GM12873 (cell line): ENCODE measurements around the gene C7orf57.

Experiments
- TF ChIP-seq, protein P1 (sequence below): IDR thresholded peaks from 2 replicates; pipeline ENCODE4 v1.5.1; 2012; ENCODE audit warnings: low read depth, mild to moderate bottlenecking, moderate library complexity, low read length, control low read depth; ENCODE audit not compliant: insufficient read depth; ENCODE audit errors: missing control alignments

The C7orf57 gene

DNA sequence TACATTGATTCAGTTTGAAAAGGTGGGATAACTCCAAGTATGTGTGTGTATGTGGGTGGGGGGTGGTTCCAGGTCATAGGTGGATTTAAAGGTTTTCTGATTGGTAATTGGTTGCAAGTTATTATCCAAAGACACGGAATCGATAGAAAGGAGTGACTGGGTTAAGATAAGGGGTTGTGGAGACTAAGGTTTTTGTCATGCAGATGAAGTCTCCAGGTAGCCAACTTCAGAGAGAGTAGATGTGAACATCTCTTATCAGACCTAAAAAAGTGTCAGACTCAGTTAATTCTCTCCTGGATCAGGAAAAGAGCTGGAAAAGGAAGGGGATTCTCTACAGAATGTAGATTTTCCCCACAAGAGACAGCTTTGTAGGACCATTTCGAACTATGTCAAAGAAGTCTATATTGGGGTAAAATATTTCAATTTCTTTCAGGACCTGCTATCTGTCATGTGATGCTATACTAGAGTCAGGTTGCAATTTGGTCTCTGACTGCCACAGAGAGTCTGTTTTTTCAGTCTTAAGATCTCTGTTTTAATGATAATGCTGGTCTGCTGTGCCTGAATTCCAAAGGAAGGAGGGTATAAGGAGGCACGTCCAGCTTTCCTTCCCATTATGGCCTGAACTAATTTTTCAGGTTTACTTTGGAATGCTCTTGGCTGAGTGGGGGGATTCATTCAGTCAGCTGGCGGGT is 3.6 kb downstream of the C7orf57 start:
- TF ChIP-seq, protein P1, sequence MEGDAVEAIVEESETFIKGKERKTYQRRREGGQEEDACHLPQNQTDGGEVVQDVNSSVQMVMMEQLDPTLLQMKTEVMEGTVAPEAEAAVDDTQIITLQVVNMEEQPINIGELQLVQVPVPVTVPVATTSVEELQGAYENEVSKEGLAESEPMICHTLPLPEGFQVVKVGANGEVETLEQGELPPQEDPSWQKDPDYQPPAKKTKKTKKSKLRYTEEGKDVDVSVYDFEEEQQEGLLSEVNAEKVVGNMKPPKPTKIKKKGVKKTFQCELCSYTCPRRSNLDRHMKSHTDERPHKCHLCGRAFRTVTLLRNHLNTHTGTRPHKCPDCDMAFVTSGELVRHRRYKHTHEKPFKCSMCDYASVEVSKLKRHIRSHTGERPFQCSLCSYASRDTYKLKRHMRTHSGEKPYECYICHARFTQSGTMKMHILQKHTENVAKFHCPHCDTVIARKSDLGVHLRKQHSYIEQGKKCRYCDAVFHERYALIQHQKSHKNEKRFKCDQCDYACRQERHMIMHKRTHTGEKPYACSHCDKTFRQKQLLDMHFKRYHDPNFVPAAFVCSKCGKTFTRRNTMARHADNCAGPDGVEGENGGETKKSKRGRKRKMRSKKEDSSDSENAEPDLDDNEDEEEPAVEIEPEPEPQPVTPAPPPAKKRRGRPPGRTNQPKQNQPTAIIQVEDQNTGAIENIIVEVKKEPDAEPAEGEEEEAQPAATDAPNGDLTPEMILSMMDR, result no peak

DNA sequence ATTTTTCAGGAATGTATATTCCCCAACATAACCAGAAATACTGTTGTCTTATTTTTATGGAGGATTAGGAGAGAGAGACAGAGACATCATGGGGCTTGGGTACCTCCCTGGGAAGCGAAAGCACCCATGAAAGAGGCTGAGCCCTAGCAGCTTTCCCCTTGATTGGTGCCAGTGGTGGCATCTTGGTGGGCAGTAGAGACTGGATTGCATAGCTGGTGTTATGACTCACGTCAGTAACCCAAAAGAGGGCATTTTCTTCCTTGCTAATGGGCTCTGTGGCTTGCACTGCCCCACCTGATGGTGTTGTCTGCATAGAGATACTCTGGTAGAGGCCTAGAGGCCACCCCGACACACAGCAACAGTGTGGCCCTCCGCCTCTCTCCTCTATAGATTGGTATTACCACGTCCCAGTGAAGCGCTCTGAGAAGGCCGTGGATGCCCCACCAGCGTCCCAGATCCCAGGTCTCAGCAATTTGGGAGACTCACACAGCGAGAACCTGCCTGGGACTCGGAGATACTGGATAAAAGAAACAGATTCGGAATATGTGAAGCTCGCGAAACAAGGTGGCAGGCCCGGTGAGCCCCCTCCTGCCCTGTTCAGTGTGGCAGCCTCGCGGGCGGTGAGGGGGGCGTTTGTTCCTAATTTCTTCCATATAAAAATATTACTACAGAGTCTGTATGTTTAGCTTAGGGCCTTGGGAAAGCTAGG is 5.8 kb downstream of the C7orf57 start:
- TF ChIP-seq, protein P1, result no peak

DNA sequence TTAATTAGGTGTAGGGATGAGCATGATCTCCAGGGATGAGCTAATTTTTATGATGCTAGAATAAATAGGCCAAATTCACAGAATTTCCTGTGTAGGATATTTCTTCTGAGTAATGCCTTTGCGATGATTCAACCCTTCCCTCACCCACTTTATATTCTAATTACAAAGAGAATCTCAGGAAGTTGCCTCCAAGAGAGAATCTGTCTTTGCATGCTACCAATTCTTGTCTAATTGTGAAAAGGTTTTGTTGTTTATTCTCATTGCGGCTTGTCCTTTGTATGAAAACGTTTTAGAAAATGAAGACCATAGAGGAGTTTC is 6.3 kb downstream of the C7orf57 start:
- TF ChIP-seq, protein P1, result no peak

DNA sequence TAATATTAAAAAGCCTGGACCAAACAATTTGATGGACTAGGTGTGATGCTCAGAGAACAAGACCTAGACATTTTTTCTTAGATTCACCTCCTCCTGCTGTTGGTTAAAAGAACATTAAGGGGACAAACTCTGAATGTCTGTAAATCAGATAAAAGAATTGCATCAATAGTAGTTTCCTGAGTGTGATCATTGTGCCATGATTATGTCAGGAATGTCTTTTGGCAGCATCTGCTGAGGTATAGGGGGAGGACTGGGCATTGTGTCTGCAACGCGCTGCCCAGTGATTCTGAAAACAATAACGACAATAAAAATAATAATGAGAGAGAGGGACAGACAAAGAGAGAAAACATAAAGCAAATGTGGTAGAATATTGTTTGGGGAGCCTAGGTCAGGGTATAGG is 6.9 kb downstream of the C7orf57 start:
- TF ChIP-seq, protein P1, result no peak

DNA sequence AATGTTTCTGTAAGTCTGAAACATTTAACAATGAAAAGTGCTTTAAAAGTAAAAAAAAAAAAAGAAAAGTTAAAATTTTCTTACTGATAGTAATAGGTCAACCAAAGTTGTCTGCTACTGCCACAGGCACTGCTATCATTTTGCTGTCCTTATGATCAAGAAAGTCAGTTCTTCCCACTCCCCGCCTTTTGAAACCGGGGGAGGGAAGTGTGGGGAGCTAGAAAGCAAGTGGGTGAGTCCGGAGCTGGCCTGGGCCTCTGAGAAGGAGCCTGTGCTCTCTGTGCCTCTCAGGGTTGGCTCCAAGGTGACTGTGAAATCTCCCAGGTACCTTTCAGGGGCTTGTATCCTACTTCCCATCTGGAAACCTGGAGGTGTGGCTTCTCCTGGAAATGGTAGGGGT is 7.3 kb downstream of the C7orf57 start:
- TF ChIP-seq, protein P1, result no peak

DNA sequence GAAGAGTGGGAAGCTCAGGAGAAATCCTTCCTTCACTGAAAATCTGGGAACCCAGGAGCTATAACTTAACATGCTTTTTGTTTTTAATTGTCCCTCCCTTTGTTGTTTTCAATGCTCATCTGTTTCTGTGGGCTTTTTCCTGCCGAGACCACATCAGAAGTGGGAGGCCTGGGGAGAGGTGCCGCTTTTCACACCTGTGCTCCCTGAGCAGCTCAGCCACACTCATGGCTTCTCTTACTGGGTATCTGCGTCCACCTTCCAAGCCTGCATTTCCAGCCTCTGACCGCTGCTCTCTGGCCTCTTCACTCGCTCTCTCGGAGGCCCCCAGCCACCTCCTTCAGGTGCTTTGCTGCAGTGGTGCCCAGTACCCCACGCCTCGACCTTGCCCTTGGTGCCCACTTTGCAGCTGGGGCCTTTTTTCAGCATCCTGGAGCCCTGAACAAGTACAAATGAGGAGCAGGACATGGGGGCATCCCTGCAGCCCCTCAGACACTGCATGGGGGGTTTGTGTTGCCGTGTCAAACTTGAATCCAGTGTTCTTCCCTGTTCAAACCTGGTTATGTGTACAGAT is 9.9 kb downstream of the C7orf57 start:
- TF ChIP-seq, protein P1, result no peak

DNA sequence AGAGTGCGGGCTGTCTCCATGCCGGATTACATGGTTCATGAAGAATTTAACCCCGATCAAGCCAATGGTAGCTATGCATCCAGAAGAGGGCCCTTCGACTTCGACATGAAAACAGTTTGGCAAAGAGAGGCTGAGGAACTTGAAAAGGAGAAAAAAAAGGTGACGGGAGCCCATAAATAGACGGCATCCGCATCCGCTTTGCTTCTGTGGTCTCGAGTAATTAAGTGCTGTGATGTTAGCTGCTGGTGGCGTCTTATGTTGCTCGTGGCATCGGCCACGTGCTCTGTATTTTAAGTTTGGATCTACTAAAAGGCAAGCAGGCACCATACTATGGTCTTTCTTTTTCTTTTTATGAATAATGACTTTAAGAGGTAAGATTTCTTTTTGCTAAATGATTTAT is 11.1 kb downstream of the C7orf57 start:
- TF ChIP-seq, protein P1, result no peak
